Measurements from ENCODE around the gene DUOXA2.
A peak's percentile ranks its signal among the peaks of the same experiment; 100 is the strongest.
"Not testable (repeated sequence)": the region's sequence is repeated elsewhere in the genome, so short reads cannot be mapped to it uniquely, and the experiment has no call there.

DUOXA2 gene

GRCh38 chr15:45118131-45118588 is 4.0 kb downstream of the DUOXA2 start:
- FAIRE-seq: peak; percentile 81

DNA sequence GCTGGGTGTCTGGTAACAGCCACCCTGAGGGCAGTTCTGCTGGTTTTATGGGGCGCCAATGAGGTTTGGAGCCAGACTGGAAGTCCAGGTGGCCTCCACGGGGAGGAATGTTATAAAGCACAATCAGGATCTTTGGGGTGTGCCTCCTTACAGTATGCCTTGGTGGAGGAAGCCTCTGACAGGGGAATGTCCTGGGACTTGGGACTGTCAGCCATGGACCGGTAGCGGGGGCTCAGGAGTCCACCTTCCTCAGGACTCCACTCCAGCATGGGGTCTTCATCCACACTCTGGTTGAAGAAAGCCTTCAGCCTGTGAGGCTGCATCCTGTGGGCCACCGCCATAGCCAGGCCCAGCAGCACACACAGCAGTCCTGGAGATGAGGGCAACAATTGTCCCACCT is 4.9 kb downstream of the DUOXA2 start:
- no peak for FAIRE-seq

DNA sequence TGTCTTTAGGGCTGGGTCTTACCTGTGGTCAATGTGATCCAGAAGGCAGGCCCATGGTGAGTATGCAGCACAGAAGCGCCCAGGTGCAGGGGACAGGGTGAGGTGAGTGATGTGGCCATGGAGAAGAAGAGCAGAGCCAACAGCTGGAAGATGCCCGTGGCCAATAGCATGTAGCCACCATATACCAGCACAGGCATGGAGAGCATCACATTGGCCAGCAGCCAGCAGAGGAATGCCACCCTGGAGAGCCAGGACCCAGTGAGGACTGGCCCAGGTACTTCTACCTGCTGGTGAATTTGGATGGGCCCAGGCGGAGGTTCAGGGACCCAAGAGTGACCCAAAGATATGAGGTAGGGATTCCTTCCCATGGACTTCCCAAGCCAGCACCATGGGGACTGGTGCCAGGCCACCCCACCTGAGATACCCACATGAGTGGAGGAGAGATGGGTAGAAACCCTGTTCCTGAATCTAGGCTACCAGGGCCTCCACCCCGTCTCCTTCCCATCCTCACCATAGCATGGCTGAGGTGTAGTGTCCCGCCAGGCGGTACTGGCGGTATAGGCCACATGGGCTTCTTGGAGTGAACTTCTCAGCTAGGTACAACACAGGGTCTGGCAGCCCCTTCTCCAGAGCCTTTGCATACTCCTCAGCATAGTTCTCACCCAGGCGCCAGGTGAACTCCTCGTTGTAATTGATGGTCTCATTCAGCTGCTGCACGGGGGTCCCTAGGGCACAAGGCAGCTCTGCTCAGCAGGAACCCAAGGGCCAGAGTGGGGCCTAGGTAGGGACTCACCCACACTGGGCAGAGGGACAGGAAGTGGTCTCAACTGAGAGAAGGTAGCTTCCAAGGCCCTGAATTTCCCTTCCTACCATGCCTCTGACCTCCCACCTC is 6.2 kb downstream of the DUOXA2 start:
- FAIRE-seq: no peak

GRCh38 chr15:45121020-45121419 is 6.9 kb downstream of the DUOXA2 start:
- FAIRE-seq: no peak

DNA sequence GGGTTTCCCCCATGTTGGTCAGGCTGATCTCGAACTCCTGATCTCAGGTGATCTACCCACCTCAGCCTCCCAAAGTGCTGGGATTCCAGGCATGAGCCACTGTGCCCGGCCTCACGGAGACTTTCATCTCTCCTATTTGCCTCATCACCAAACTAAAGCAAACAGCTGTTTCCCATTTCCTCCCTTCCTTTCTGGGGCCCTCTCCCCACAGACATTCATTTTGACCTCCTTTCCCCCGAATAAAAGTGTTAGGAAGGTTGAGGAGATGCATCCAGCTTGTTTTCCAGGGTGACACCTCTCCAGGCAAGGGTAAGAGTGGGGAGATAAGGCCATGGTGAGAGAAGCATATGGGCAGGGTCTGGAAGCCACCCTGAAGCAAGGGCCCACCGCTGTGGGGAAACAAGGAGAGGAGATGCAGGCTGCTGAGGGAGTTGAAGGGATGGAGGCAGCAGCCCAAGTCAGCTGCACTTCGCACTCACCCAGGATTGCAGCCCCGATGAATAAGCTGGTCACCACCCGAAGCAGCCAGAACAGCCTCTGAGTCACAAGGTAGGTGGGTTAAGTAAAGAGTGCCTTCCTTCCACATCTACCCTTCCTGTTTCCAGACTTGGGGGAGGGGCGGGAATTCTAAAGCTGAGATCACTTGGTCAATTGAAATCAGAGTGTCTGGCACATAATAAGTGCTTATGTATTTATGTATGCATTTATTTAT is 7.7 kb downstream of the DUOXA2 start:
- no peak for FAIRE-seq

GRCh38 chr15:45122719-45123118 is 8.6 kb downstream of the DUOXA2 start:
- FAIRE-seq: no peak

- no peak for FAIRE-seq
Measured at GRCh38 chr15:45123397-45123796, 9.3 kb downstream of the DUOXA2 start.

GRCh38 chr15:45126535-45127158 is 12.5 kb downstream of the DUOXA2 start:
- FAIRE-seq: no peak

GRCh38 chr15:45128971-45129639 is 15.0 kb downstream of the DUOXA2 start:
- no peak for FAIRE-seq

DNA sequence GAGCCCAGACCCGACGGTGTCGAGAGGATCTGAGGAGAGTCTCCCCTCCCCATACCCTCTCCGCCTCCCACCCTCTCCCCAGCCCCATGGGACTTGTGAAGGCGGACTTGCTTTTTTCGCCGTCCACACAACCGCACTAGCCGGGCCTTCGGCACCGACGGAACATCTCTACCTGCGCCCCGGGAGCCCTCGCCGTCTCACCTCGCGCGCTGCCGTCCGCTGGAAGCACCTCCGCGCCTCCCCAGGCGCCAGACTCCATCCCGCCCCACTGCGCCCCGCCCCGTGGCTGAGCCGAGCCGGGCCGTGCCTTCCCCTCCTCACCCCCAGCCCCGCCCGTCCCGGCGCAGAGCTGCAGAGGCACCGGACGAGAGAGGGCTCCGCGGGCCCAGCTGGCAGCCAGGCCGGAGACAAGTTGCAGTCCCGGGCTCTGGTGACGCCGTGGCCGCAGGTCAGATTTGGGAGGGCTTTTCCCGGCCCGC is 15.6 kb downstream of the DUOXA2 start, which contains the start of the genes DUOX1 and DUOXA1:
Gene DUOX1 (plus strand): TSS at position 344 of the 479 bp plus-strand sequence. CDS start 1,973 bp downstream, outside the sequence.
Gene DUOXA1 (minus strand): TSS at position 229 of the 479 bp plus-strand sequence. CDS start 6,865 bp downstream, outside the sequence.
- no peak for FAIRE-seq

GRCh38 chr15:45130291-45131000 is 16.3 kb downstream of the DUOXA2 start:
- FAIRE-seq: no peak

GRCh38 chr15:45131510-45131909 is 17.4 kb downstream of the DUOXA2 start:
- FAIRE-seq: no peak

DNA sequence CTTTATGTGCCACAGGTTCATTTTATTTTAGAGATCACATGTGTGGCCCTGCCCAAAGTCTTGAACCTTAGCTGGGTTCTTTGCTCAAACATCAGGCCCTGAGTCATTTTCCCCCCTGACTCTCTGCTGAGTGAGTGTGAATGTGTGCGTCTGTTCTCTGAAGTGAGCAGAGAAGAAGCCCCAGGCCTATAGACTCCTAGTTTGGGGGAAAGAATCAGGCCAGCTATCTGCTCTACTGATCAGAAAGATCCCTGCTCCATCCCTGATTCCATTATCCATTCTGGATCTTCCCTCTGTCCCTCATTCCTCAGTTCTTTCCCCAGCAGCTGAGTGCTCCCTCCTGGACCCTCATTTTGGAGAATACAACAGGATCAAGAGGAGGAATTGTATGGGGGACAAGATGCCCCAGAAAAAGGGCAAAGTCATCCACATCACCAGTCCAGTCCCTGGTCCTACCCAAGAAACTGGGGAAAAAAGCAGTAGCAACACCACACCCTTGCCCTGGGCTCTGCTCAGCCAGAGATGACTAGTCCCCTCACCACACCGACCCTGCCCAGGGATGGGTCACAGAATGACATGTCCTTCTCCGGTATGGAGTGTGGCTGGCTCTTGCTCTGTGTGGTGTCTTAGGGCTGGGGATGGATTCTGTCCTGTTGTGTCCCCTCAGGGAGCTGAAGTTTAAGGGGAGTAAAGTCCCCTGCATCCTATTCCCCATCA is 18.9 kb downstream of the DUOXA2 start:
- FAIRE-seq: no peak

- FAIRE-seq: no peak
Measured at GRCh38 chr15:45133561-45133920, 19.4 kb downstream of the DUOXA2 start.

GRCh38 chr15:45134046-45134445 is 19.9 kb downstream of the DUOXA2 start:
- FAIRE-seq: no peak

DNA sequence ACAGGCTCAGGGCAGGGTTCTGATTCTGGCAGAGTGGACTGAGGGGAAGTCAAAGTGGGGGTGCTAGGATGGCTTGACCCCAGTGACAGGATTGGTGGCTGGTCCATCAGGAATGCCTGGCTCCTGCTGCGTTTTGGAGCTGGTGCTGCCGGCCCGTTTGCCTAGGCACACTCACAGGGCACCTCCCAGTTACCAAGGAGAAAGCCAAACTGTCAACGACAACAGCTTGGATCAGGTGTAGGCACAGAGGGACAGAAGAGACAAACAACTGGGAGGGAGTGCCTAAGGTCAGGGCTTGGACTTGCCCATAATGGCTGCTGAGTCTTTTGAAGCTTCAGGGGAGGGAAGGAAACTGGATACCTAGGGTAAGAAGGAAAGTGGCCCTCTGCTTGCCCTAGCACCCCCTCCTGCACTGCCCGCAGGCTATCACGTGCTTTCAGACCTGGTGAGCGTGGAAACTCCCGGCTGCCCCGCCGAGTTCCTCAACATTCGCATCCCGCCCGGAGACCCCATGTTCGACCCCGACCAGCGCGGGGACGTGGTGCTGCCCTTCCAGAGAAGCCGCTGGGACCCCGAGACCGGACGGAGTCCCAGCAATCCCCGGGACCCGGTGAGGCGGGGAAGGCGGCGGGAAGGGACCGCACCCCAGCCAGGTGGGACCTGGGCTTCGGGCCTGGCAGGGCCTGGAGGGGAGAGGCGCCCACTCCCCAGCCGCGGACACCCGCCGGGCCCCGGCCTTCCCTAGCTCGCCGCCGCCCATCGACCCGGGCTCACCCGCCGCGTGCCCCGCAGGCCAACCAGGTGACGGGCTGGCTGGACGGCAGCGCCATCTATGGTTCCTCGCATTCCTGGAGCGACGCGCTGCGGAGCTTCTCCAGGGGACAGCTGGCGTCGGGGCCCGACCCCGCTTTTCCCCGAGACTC is 20.8 kb downstream of the DUOXA2 start:
- no peak for FAIRE-seq

DNA sequence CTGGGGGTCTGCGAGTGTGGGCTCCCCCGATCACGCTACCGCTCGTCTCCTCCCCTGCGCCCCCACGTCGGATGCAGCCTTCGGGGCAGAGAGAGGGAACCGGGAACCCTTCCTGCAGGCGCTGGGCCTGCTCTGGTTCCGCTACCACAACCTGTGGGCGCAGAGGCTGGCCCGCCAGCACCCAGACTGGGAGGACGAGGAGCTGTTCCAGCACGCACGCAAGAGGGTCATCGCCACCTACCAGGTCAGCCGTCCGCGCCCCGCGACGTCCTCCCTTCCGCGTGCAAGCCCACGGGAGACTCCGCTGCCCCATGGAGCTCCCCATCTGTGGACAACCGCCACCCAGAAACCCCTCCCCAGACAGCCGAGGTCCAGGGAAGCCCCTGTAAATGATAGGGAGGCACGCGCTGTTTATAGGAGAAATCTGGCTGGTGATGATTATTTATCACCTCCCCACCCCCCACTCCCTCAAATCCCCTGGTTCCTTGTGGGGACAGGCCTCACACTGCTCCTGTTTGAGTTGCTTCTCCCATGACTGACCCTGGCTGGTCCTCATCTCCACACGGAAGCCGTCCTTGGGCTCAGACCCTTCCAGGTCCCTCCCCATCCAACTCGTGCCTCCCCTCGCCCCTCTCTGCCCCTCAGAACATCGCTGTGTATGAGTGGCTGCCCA is 21.7 kb downstream of the DUOXA2 start:
- FAIRE-seq: not testable (repeated sequence)

- FAIRE-seq: no peak
Measured at GRCh38 chr15:45136378-45136764, 22.2 kb downstream of the DUOXA2 start.

DNA sequence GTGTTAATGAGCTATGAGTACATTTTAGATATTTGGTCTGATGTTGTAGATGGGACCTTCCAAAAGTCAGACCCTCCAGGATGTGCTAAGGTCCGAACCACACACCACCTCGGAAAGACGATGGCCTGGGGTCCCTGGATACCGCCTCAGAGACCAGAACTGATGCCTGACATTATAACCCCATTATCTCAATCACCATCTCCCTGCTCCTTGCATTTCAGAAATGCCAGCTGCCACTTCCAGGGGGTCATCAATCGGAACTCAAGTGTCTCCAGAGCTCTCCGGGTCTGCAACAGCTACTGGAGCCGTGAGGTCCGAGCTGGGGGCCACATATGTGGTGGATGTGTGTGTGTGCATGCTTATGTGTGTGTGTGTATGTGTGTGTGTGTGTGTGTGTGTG is 23.6 kb downstream of the DUOXA2 start:
- no peak for FAIRE-seq
